GM20000 (cell line): ENCODE measurements around the gene RARA.

Experiments
- DNase-seq: peaks from one replicate; pipeline ENCODE4 v3.0.0; 2012; ENCODE audit warnings: low spot score
- TF ChIP-seq, protein P1 (sequence below): IDR thresholded peaks from 2 replicates; pipeline ENCODE4 v1.5.1; 2012; ENCODE audit warnings: mild to moderate bottlenecking, control low read depth; ENCODE audit errors: extremely low read depth, missing control alignments

RARA gene

DNA sequence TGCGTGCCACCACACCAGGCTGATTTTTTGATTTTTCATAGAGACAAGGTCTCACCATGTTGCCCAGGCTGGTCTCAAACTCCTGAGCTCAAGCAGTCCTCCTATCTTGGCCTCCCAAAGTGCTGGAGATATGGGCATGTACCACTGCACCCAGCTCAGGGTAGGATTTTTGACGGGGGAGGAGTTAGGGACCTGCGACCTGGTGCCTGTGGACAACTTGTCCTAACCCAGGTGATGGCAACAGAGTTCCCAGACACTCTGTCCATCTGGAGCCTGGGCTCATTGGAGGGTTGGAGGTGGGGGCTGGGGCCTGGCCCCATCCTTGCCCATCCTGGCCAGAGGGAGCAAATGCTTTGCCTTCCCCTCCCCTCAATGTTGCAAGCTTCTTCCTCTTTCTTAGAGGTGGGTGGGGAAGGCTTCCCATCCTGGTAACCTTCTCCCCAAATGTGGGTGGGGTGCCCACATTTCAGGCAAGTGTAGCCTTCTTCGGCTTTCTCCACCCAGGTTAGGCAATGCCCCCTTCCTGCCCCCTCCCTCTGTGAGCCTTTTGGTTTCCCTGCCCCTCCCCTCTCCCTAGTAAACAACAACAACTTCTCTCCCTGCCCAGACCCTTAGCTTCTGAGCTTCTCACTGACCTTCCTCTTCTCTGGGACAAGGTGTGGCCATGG, 24.9 kb downstream of the RARA start:
- TF ChIP-seq, protein P1, sequence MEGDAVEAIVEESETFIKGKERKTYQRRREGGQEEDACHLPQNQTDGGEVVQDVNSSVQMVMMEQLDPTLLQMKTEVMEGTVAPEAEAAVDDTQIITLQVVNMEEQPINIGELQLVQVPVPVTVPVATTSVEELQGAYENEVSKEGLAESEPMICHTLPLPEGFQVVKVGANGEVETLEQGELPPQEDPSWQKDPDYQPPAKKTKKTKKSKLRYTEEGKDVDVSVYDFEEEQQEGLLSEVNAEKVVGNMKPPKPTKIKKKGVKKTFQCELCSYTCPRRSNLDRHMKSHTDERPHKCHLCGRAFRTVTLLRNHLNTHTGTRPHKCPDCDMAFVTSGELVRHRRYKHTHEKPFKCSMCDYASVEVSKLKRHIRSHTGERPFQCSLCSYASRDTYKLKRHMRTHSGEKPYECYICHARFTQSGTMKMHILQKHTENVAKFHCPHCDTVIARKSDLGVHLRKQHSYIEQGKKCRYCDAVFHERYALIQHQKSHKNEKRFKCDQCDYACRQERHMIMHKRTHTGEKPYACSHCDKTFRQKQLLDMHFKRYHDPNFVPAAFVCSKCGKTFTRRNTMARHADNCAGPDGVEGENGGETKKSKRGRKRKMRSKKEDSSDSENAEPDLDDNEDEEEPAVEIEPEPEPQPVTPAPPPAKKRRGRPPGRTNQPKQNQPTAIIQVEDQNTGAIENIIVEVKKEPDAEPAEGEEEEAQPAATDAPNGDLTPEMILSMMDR, result no peak
- no peak for DNase-seq

DNA sequence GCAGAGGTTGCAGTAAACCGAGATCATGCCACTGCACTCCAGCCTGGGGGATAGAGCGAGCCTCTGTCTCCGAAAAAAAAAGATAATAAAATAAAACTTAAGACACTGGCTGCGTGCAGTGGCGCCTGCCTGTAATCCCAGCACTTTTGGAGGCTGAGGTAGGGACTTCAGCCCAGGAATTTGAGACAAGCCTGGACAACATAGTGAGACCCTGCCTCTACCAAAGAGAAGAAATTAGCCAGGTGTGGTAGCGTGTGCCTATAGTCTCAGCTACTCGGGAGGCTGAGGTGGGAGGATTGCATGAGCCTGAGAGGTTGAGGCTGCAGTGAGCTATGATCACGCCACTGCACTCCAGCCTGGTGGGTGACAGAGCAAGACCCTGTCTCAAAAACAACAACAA, 26.6 kb downstream of the RARA start:
- TF ChIP-seq, protein P1, result no peak
- DNase-seq, result no peak

DNA sequence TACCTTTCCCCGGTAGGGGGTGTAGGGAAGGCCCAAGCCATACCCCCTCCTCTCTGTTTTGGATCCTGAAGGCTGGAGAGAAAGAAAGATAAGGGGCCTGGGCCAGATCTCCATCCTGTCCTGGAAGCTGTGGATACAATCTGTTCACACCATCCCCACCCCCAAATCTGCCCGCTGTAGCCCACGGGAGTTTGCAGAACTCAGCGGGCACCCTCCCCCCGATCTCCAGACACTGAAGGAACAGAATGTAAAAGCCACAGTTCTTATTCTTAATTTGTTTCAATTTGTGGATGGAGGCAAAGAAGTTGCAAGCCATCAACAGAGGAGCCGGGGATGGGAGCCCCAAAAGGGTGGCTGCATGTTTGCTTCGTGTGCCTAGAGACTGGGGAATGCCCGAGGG, 28.4 kb downstream of the RARA start:
- no peak for DNase-seq
- TF ChIP-seq, protein P1, result no peak

DNA sequence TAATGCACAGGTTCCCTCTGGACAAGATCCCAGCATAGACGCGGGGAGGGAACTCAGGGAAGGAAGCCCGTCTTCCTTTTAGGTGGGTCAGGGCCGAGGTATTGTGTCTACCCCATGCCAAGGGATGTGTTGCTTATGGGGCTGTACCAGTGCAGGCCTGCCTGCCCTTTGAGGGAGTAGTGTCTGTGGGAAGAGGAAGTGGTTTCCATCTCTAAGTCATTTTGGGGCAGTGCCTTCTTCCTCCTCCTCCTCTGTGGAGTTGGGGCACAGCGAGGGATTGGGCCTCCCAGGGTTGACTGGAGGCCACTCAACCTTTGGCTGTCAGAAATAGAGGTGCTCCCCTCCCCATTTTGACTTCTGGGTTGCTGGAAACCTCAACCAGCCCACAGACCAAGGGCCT, 29.1 kb downstream of the RARA start:
- no peak for DNase-seq
- TF ChIP-seq, protein P1, result no peak

DNA sequence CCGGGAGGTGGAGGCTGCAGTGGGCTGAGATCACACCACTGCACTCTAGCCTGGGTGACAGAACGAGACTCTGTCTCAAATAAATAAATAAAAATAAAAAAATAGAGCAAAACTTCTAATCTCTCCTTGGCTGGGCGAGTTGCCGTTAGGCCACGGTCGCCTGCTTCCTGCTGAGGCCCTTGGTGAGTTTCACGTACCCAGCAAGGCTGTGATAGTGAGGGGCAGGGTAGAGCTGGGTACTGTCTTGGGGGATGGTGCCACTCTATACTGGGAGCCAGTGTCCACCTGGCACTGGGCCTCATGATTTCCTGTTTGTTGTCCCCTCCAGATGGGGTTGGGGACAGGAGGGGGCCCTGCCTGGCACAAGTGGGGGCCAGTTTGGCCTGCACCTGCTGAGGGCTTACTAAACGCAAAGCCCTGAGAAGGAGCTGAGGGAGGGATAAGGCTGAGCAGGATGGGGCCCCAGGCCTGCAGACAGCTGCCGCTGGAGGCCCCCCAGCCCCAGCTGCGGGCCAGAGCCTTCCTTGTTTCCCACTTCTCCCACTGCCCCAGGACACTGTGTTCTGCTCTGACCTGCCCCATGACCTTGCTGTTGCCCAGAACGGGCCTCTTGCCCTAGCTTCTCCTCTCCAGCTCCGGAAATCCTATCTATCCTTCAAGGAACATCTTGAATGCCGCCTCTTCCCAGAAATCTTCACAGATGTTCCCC, 30.1 kb downstream of the RARA start:
- TF ChIP-seq, protein P1, result no peak
- no peak for DNase-seq

DNA sequence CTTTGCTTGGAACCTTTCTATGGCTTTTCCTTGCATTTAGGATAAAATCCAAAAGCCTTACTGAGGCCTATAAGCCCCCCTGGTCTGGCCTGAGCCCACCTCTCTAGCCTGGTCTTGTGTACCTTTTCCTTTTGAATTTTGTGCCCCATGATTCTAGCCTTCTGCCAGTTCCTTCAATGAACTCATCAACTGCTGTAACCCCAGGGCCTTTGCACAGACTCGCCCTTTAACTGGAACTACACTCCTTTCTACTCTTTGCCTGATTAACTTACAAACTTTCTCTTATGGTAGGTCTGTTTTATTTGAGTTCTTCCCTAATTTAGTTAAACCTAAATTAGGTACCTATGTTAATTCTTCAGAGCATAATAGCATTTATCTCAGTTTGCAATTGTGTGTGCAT, 31.3 kb downstream of the RARA start:
- TF ChIP-seq, protein P1, result no peak
- DNase-seq, result no peak
